MM.1S (cell line): ENCODE data around the gene SIAH1.

ENCODE experiments used
- DNase-seq: peaks from one replicate; pipeline ENCODE4 v3.0.0-alpha.2; 2015
- H2AFZ ChIP-seq: fragments of 300-600 bp; sonication (generic); 2 replicates; pipeline ENCODE4 v1.6.0; 2016; ENCODE audit warnings: antibody characterized with exemption, low read length
- H3F3A ChIP-seq: fragments of 300-600 bp; sonication (generic); 2 replicates; pipeline ENCODE4 v1.6.1; 2016; ENCODE audit warnings: mild to moderate bottlenecking, antibody characterized with exemption, low read length, moderate library complexity, mixed read lengths; ENCODE audit not compliant: insufficient read depth
- H3K27ac ChIP-seq: fragments of 300-600 bp; sonication (generic); 2 replicates; pipeline ENCODE4 v1.5.1; 2016; ENCODE audit warnings: mild to moderate bottlenecking, low read length
- H3K27me3 ChIP-seq: fragments of 300-600 bp; sonication (generic); replicated peaks from 2 replicates; pipeline ENCODE4 v1.6.0; 2016; ENCODE audit warnings: low read length; ENCODE audit not compliant: insufficient read depth
- H3K36me3 ChIP-seq: fragments of 300-600 bp; sonication (generic); replicated peaks from 2 replicates; pipeline ENCODE4 v1.6.1; 2016; ENCODE audit warnings: mild to moderate bottlenecking, low read length, mixed read lengths; ENCODE audit not compliant: insufficient read depth
- H3K4me1 ChIP-seq: fragments of 300-600 bp; sonication (generic); 2 replicates; pipeline ENCODE4 v1.6.1; 2016; ENCODE audit warnings: low read length, mixed read lengths
- H3K4me2 ChIP-seq: fragments of 300-600 bp; sonication (generic); 2 replicates; pipeline ENCODE4 v1.6.0; 2016; ENCODE audit warnings: low read depth, low read length
- H3K4me3 ChIP-seq: fragments of 300-600 bp; sonication (generic); 2 replicates; pipeline ENCODE4 v1.5.1; 2016; ENCODE audit warnings: low read length, mixed read lengths
- H3K79me2 ChIP-seq: fragments of 300-600 bp; sonication (generic); 2 replicates; pipeline ENCODE4 v1.6.1; 2016; ENCODE audit warnings: mixed run types, low read length, mixed read lengths
- H3K9ac ChIP-seq: fragments of 300-600 bp; sonication (generic); 2 replicates; pipeline ENCODE4 v1.6.1; 2016; ENCODE audit warnings: low read length, mixed read lengths
- H3K9me2 ChIP-seq: fragments of 300-600 bp; sonication (generic); replicated peaks from 2 replicates; pipeline ENCODE4 v1.6.1; 2016; ENCODE audit warnings: mild to moderate bottlenecking, low read length, mixed read lengths; ENCODE audit not compliant: insufficient read depth
- H3K9me3 ChIP-seq: fragments of 300-600 bp; sonication (generic); replicated peaks from 2 replicates; pipeline ENCODE4 v1.6.1; 2016; ENCODE audit warnings: mild to moderate bottlenecking, low read length, mixed read lengths; ENCODE audit not compliant: insufficient read depth
- H4K20me1 ChIP-seq: fragments of 300-600 bp; sonication (generic); 2 replicates; pipeline ENCODE4 v1.6.1; 2016; ENCODE audit warnings: mild to moderate bottlenecking, low read length, moderate library complexity, mixed read lengths; ENCODE audit not compliant: insufficient read depth
- EZH2 ChIP-seq: fragments of 300-600 bp; sonication (generic); optimal IDR thresholded peaks from 2 replicates; pipeline ENCODE3; 2017; ENCODE audit warnings: low read depth, mild to moderate bottlenecking, antibody characterized with exemption, low read length, mixed read lengths
- EZH2phosphoT487 ChIP-seq: fragments of 300-600 bp; sonication (generic); IDR thresholded peaks from 2 replicates; pipeline ENCODE4 v1.6.1; 2018; ENCODE audit warnings: antibody characterized with exemption, low read length
- TF ChIP-seq, protein P1 (sequence below): fragments of 300-600 bp; sonication (generic); IDR thresholded peaks from 2 replicates; pipeline ENCODE4 v1.5.1; 2016; ENCODE audit warnings: antibody characterized with exemption, low read length, mixed read lengths

SIAH1 gene

GRCh38 chr16:48392407-48392806, 7.2 kb upstream of the SIAH1 start:
- no peaks in the 10 kb centered on the region for H3K36me3 ChIP-seq
- H3F3A ChIP-seq, result no peaks in the 10 kb centered on the region
- no peak for DNase-seq
- H3K79me2 ChIP-seq, result no peaks in the 10 kb centered on the region
- TF ChIP-seq EZH2, result no peak
- TF ChIP-seq, protein P1, sequence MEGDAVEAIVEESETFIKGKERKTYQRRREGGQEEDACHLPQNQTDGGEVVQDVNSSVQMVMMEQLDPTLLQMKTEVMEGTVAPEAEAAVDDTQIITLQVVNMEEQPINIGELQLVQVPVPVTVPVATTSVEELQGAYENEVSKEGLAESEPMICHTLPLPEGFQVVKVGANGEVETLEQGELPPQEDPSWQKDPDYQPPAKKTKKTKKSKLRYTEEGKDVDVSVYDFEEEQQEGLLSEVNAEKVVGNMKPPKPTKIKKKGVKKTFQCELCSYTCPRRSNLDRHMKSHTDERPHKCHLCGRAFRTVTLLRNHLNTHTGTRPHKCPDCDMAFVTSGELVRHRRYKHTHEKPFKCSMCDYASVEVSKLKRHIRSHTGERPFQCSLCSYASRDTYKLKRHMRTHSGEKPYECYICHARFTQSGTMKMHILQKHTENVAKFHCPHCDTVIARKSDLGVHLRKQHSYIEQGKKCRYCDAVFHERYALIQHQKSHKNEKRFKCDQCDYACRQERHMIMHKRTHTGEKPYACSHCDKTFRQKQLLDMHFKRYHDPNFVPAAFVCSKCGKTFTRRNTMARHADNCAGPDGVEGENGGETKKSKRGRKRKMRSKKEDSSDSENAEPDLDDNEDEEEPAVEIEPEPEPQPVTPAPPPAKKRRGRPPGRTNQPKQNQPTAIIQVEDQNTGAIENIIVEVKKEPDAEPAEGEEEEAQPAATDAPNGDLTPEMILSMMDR, result no peak
- TF ChIP-seq EZH2phosphoT487, result no peak
- H3K4me2 ChIP-seq, result no peak overlapping the region
- no peak overlapping the region for H3K4me3 ChIP-seq
- no peaks in the 10 kb centered on the region for H3K9me3 ChIP-seq
- H3K4me1 ChIP-seq, result no peaks in the 10 kb centered on the region
- H4K20me1 ChIP-seq, result no peaks in the 10 kb centered on the region
- H3K9ac ChIP-seq, result no peak overlapping the region
- no peak overlapping the region for H2AFZ ChIP-seq
- H3K9me2 ChIP-seq, result no peaks in the 10 kb centered on the region
- H3K27me3 ChIP-seq, result no peaks in the 10 kb centered on the region
- H3K27ac ChIP-seq, result no peak overlapping the region

GRCh38 chr16:48386559-48387312, 1.5 kb upstream of the SIAH1 start:
- Histone ChIP-seq H3K27me3 (no peaks in the 10 kb centered on the region), H3K4me2 (no peak overlapping the region), H3F3A (peaks cover 5% of the 10 kb centered on the region), H3K79me2 (peaks cover 27% of the 10 kb centered on the region), H3K4me1 (no peaks in the 10 kb centered on the region), H3K9me3 (no peaks in the 10 kb centered on the region), H4K20me1 (no peaks in the 10 kb centered on the region; the same call in 1 of the 2 replicates), H3K4me3 (no peak overlapping the region), H2AFZ (no peak overlapping the region), H3K9ac (no peak overlapping the region), H3K36me3 (no peaks in the 10 kb centered on the region), H3K27ac (no peak overlapping the region), H3K9me2 (no peaks in the 10 kb centered on the region)
- TF ChIP-seq, protein P1, result no peak
- TF ChIP-seq EZH2phosphoT487 (no peak), EZH2 (no peak)
- no peak for DNase-seq

- H3K9me2 ChIP-seq, result no peaks in the 10 kb centered on the region
- peaks cover 5% of the 10 kb centered on the region for H3F3A ChIP-seq
- H2AFZ ChIP-seq, result no peak overlapping the region
- peak overlapping the region; percentile 88 for H3K4me3 ChIP-seq
- peak overlapping the region; percentile 78 for H3K9ac ChIP-seq
- H3K4me2 ChIP-seq, result peak overlapping the region; percentile 73
- H3K27ac ChIP-seq, result peak overlapping the region; percentile 48; the same call in 1 of the 2 replicates
- peaks cover 48% of the 10 kb centered on the region for H3K79me2 ChIP-seq
- TF ChIP-seq EZH2 (no peak), EZH2phosphoT487 (no peak)
- TF ChIP-seq, protein P1, result no peak
- H4K20me1 ChIP-seq, result peaks cover 12% of the 10 kb centered on the region
- H3K27me3 ChIP-seq, result no peaks in the 10 kb centered on the region
- DNase-seq, result peak; percentile 38
- H3K9me3 ChIP-seq, result no peaks in the 10 kb centered on the region
- no peaks in the 10 kb centered on the region for H3K36me3 ChIP-seq
- no peaks in the 10 kb centered on the region for H3K4me1 ChIP-seq
Observed at GRCh38 chr16:48384520-48385252, 527 bp downstream of the SIAH1 start.
